Medulla oblongata (tissue), 1 donor: ENCODE measurements around the gene GABRB1.
"Not testable (repeated sequence)": the region's sequence is repeated elsewhere in the genome, so short reads cannot be mapped to it uniquely, and the experiment has no call there.

Source experiments
- DNase-seq: peaks from one replicate; pipeline ENCODE4 v3.0.0-alpha.2; 2015; ENCODE audit errors: extremely low spot score

Gene GABRB1

DNA sequence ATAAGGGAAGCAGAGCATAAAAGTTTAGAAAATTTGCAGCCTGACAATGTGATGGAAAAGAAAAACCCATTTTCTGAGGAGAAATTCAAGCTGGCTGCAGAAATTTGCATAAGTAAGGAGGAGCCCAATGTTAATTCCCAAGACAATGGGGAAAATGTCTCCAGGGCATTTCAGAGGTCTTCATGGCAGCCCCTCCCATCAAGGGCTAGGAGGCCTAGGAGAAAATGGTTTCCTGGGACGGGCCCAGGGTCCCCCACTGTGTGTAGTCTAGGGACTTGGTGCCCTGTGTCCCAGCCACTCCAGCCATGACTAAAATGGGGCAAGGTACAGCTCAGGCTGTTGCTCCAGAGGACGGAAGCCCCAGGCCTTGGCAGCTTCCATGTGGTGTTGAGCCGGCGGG is 259.5 kb downstream of the GABRB1 start:
- not testable (repeated sequence) for DNase-seq

GRCh38 chr4:47309165-47309564 is 277.8 kb downstream of the GABRB1 start:
- no peak for DNase-seq

GRCh38 chr4:47312170-47312569 is 280.8 kb downstream of the GABRB1 start:
- DNase-seq, result no peak

- no peak for DNase-seq
Observed at GRCh38 chr4:47313384-47313783, 282.0 kb downstream of the GABRB1 start.

- DNase-seq, result no peak
Observed at GRCh38 chr4:47315346-47315745, 284.0 kb downstream of the GABRB1 start.

- DNase-seq, result no peak
Observed at GRCh38 chr4:47326025-47326424, 294.7 kb downstream of the GABRB1 start.

DNA sequence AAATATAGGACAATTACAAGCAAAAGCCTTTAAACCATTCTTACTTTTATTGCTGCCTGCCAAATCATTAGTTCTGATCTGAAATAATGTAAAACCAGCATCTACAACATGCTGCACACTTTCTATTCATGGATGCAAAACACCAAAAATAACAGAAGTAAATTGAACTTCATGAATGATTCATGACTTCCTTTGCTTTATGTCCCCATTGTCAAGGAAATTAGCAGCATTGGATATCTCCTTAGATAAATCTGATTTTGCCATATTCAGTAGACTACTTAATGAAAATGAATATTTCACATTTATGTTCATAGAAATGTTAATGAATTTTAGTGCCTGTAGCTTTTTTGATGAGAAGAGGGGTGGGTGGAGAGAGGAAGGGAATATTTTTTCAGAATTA is 299.5 kb downstream of the GABRB1 start:
- DNase-seq, result no peak

GRCh38 chr4:47334652-47335051 is 303.3 kb downstream of the GABRB1 start:
- no peak for DNase-seq

DNA sequence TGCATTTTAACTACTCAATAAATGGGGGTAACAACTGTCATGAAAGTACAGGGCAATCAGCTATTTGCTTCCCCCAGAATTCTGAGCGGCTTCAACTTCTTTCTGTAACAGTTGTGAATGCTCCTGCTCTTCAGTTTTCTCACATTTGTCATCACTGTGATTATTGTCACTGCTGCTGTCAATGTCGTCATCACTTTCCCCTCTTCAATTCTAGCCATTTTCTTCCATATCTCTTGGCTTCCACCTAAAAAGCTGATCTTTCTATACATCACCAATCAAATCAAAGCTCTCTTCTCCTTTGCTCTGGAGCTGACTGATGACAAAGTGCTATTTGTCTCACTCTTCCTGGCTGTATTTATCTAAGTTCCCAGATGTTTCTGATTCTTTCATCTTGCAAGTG is 306.5 kb downstream of the GABRB1 start:
- DNase-seq, result no peak

DNA sequence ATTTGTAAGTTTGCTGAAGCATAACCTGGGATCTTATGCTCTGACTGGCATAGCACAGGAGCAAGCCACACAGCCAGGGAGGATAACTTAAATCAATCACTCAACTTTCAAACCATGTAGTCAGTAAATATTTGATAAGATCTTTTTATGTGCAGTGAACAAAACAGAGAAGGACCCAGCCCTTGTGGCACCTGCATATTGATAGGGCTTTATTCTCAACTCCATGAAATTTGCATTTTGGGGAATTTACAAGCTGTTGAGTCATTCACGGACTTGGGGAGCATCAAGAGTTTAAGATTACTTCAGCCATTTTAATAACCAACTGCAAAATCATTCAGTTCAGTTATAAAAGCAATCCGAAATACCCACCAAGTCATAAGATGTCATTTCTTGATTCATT is 309.5 kb downstream of the GABRB1 start:
- DNase-seq, result no peak

GRCh38 chr4:47342796-47343195 is 311.4 kb downstream of the GABRB1 start:
- no peak for DNase-seq

GRCh38 chr4:47349326-47349725 is 318.0 kb downstream of the GABRB1 start:
- no peak for DNase-seq

GRCh38 chr4:47355568-47355967 is 324.2 kb downstream of the GABRB1 start:
- DNase-seq, result no peak

GRCh38 chr4:47359891-47360290 is 328.5 kb downstream of the GABRB1 start:
- no peak for DNase-seq

DNA sequence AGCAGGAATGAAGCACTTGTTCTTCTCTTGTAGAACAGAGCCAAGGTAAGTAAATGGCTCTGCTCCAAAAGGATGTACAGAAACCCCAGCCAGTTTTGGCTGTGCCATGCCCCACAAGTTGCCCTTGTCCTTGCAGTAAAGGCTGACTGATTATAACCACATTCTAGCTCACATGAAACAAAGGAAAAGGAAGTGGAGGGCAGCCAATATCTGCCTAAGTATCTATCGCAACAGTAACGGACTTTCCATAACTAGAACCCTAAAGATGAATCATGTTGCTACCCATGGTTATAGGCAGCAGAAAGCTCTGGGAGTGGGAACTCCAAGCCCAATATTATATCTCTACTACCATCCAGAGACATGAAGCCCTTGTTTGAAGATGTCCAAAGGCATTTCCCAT is 336.4 kb downstream of the GABRB1 start:
- DNase-seq, result no peak

GRCh38 chr4:47368211-47368610 is 336.8 kb downstream of the GABRB1 start:
- no peak for DNase-seq

DNA sequence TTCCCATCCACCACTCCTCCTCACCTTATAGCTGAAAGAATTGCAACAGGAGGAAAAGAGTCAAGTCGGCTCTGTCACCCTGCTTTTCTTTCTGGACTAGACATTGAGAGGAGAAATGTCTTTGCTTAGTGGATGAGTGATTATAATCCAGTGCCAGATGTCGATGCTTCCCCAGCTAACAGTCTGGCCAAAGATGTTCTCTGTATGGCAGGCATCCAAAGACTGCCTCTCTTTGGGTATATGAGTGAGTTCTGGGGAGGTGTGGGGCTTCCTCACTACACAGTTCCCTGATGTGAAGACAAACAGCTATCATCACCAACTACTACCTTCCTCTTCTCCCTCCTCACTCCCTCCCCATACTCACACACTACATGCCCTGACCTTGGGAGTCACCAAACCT is 341.2 kb downstream of the GABRB1 start:
- no peak for DNase-seq

DNA sequence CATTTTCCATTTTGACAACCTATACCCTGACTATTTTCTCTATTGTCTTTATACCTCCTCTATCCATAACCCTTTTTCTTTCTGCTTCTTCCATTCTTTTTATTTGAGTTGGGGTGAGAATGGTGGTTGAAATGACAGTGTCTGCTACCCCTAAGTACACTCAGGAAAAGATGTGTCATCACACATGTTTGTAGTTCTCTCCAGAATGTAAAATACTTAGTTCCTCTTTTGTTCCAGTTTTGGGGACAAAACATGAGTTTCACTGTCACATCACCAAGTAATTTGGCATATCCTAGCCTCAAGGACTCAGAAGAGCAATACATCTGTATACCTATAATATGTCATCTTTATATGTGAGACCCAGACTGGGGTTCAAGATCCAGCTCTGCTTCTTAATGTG is 341.8 kb downstream of the GABRB1 start:
- no peak for DNase-seq

DNA sequence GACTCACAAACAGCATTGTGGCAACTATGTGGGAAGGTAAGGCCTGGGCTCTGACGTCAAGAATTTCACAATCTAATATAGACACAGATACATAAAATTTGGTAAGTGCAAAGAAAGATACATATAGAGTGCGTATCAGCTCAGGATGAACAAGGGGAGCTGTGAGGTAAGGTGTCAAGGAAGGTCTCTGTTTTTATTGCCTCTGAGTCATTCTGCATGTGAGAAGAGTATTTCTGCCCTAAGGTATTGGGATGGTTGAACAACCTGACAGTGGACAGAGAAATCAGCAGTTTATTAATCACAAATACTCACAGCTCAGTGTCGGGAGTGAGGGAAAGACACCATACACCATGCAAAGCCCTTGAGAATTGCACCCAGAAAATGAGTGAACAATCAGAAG is 342.3 kb downstream of the GABRB1 start:
- DNase-seq, result no peak

DNA sequence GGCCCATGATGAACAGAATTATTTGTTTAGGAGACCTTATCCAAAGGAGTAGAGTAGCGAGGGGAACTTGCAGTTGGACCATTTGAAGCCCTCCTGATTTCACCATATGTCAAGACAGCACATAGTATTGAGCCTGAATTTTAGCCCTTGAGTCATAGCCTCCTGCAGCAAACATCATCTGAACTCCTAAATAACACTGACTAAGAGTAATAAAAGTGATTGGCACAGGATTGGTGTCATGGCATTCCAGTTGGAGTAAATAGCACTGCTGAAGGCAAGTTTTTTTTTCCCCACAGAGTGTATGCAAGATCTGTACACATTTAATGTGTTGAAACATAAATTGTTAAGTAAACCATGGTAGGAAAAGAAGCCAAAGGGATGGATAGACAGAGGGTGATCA is 343.1 kb downstream of the GABRB1 start:
- DNase-seq, result no peak

GRCh38 chr4:47378021-47378530 is 346.7 kb downstream of the GABRB1 start:
- DNase-seq, result not testable (repeated sequence)

- no peak for DNase-seq
Observed at GRCh38 chr4:47381172-47381571, 349.8 kb downstream of the GABRB1 start.

- DNase-seq, result no peak
Observed at GRCh38 chr4:47382846-47383360, 351.5 kb downstream of the GABRB1 start.

- peak; percentile 67 for DNase-seq
Observed at GRCh38 chr4:47383829-47384427, 352.6 kb downstream of the GABRB1 start.
